HEK293 (cell line): ENCODE results near the gene KLC1.

Source experiments
- CTCF ChIA-PET: fragments of 350-600 bp; formaldehyde crosslinking; extraction: SDS; loops from one replicate; lab custom pipeline; 2021; ENCODE audit warnings: antibody characterized with exemption; lab: Yijun Ruan, JAX
- POLR2A ChIA-PET: fragments of 300-600 bp; formaldehyde crosslinking; extraction: SDS; loops from one replicate; lab custom pipeline; 2020; ENCODE audit warnings: antibody characterized with exemption, inconsistent platforms; lab: Yijun Ruan, JAX
- H3K27ac ChIP-seq: fragments of 200-500 bp; sonication (Bioruptor generic); 2 replicates; pipeline ENCODE4 v1.5.1; 2014; ENCODE audit warnings: low read depth, low read length, control low read depth, inconsistent platforms; ENCODE audit errors: extremely low read depth
- H3K36me3 ChIP-seq, 2 experiments: fragments of 200-500 bp in 1 of 2; sonication (Bioruptor generic) in 1 of 2; 1 replicate in 1 of 2; 2 replicates in 1 of 2; pipeline ENCODE4 v1.5.1; 2014 to 2017; ENCODE audit warnings: inconsistent platforms in 2 of 2, low read length in 2 of 2; ENCODE audit not compliant: control insufficient read depth in 2 of 2, insufficient read depth in 1 of 2
- H3K4me1 ChIP-seq: fragments of 200-500 bp; sonication (Bioruptor generic); 2 replicates; pipeline ENCODE4 v1.5.1; 2014; ENCODE audit warnings: mild to moderate bottlenecking, low read length, inconsistent platforms; ENCODE audit not compliant: control insufficient read depth, insufficient read depth
- H3K4me3 ChIP-seq: 2 replicates; pipeline ENCODE4 v1.5.1; 2011; ENCODE audit warnings: low read depth, mild to moderate bottlenecking, control low read depth, low read length, moderate library complexity
- H3K9me3 ChIP-seq: fragments of 200-500 bp; sonication (Bioruptor generic); 2 replicates; pipeline ENCODE4 v1.5.1; 2014; ENCODE audit warnings: low read depth, low read length, inconsistent platforms; ENCODE audit not compliant: control insufficient read depth, insufficient read depth
- BCL6B ChIP-seq: fragments of 450-650 bp; formaldehyde crosslinking; IDR thresholded peaks from 2 replicates; pipeline ENCODE4 v1.5.1; 2017; ENCODE audit warnings: missing biosample characterization, missing genetic modification characterization
- HOXC10 ChIP-seq: sonication (generic); formaldehyde crosslinking; IDR thresholded peaks from 2 replicates; pipeline ENCODE4 v1.8.1; 2023; ENCODE audit warnings: mild to moderate bottlenecking, missing genetic modification reagents
- HOXD13 ChIP-seq: sonication (generic); formaldehyde crosslinking; IDR thresholded peaks from 2 replicates; pipeline ENCODE4 v1.8.0; 2022; ENCODE audit warnings: missing genetic modification reagents, borderline replicate concordance
- MEIS1 ChIP-seq: sonication (generic); formaldehyde crosslinking; IDR thresholded peaks from 2 replicates; pipeline ENCODE4 v1.8.1; 2022; ENCODE audit warnings: missing genetic modification reagents, mild to moderate bottlenecking, borderline replicate concordance
- RBAK ChIP-seq: fragments of 450-650 bp; formaldehyde crosslinking; IDR thresholded peaks from 2 replicates; pipeline ENCODE4 v1.5.1; 2016; ENCODE audit warnings: missing biosample characterization, missing genetic modification characterization
- REPIN1 ChIP-seq: fragments of 450-650 bp; formaldehyde crosslinking; IDR thresholded peaks from 2 replicates; pipeline ENCODE4 v1.5.1; 2017; ENCODE audit warnings: missing biosample characterization, missing genetic modification characterization, low read depth
- SP2 ChIP-seq: fragments of 450-650 bp; formaldehyde crosslinking; IDR thresholded peaks from 2 replicates; pipeline ENCODE4 v1.5.1; 2016; ENCODE audit warnings: missing biosample characterization, missing genetic modification characterization
- ZFHX2 ChIP-seq: fragments of 450-650 bp; formaldehyde crosslinking; conservative IDR thresholded peaks from 2 replicates; pipeline ENCODE4 v1.5.1; 2016; ENCODE audit warnings: missing biosample characterization, missing genetic modification characterization
- ZFP41 ChIP-seq: fragments of 450-650 bp; formaldehyde crosslinking; IDR thresholded peaks from 2 replicates; pipeline ENCODE4 v1.5.1; 2016; ENCODE audit warnings: missing biosample characterization, missing genetic modification characterization, borderline replicate concordance
- ZNF10 ChIP-seq: fragments of 450-650 bp; formaldehyde crosslinking; IDR thresholded peaks from 2 replicates; pipeline ENCODE4 v1.5.1; 2017; ENCODE audit warnings: missing biosample characterization, missing genetic modification characterization
- ZNF138 ChIP-seq: fragments of 450-650 bp; formaldehyde crosslinking; IDR thresholded peaks from 2 replicates; pipeline ENCODE4 v1.5.1; 2016; ENCODE audit warnings: missing biosample characterization, missing genetic modification characterization, borderline replicate concordance
- ZNF146 ChIP-seq: fragments of 450-650 bp; formaldehyde crosslinking; IDR thresholded peaks from 2 replicates; pipeline ENCODE4 v1.5.1; 2016; ENCODE audit warnings: missing biosample characterization, missing genetic modification characterization
- ZNF169 ChIP-seq: fragments of 450-650 bp; formaldehyde crosslinking; IDR thresholded peaks from 2 replicates; pipeline ENCODE4 v1.5.1; 2016; ENCODE audit warnings: missing biosample characterization, missing genetic modification characterization
- ZNF211 ChIP-seq: fragments of 450-650 bp; formaldehyde crosslinking; IDR thresholded peaks from 2 replicates; pipeline ENCODE4 v1.5.1; 2016; ENCODE audit warnings: low read depth, missing biosample characterization, missing genetic modification characterization
- ZNF292 ChIP-seq: fragments of 450-650 bp; formaldehyde crosslinking; IDR thresholded peaks from 2 replicates; pipeline ENCODE4 v1.5.1; 2016; ENCODE audit warnings: low read depth, missing biosample characterization, missing genetic modification characterization, borderline replicate concordance
- ZNF354C ChIP-seq: fragments of 450-650 bp; formaldehyde crosslinking; IDR thresholded peaks from 2 replicates; pipeline ENCODE4 v1.5.1; 2016; ENCODE audit warnings: missing biosample characterization, missing genetic modification characterization, low read depth, borderline replicate concordance
- ZNF394 ChIP-seq: fragments of 450-650 bp; formaldehyde crosslinking; IDR thresholded peaks from 2 replicates; pipeline ENCODE4 v1.5.1; 2016; ENCODE audit warnings: missing biosample characterization, missing genetic modification characterization, mild to moderate bottlenecking, moderate library complexity, borderline replicate concordance
- ZNF501 ChIP-seq: fragments of 450-650 bp; formaldehyde crosslinking; IDR thresholded peaks from 2 replicates; pipeline ENCODE4 v1.5.1; 2016; ENCODE audit warnings: missing biosample characterization, missing genetic modification characterization
- ZNF513 ChIP-seq: fragments of 450-650 bp; IDR thresholded peaks from 2 replicates; pipeline ENCODE4 v1.5.1; 2018; ENCODE audit warnings: missing biosample characterization, missing genetic modification characterization
- ZNF558 ChIP-seq: fragments of 450-650 bp; formaldehyde crosslinking; IDR thresholded peaks from 2 replicates; pipeline ENCODE4 v1.5.1; 2016; ENCODE audit warnings: missing biosample characterization, missing genetic modification characterization
- ZNF580 ChIP-seq: fragments of 450-650 bp; formaldehyde crosslinking; IDR thresholded peaks from 2 replicates; pipeline ENCODE4 v1.5.1; 2016; ENCODE audit warnings: missing biosample characterization, missing genetic modification characterization
- ZNF596 ChIP-seq: fragments of 450-650 bp; IDR thresholded peaks from 2 replicates; pipeline ENCODE4 v1.5.0; 2018; ENCODE audit warnings: missing biosample characterization, mild to moderate bottlenecking, missing genetic modification characterization, moderate library complexity
- ZNF600 ChIP-seq: fragments of 450-650 bp; formaldehyde crosslinking; IDR thresholded peaks from 2 replicates; pipeline ENCODE4 v1.5.1; 2016; ENCODE audit warnings: missing biosample characterization, missing genetic modification characterization
- ZNF792 ChIP-seq: fragments of 450-650 bp; formaldehyde crosslinking; IDR thresholded peaks from 2 replicates; pipeline ENCODE4 v1.5.1; 2016; ENCODE audit warnings: missing biosample characterization, missing genetic modification characterization
- ZSCAN30 ChIP-seq: fragments of 450-650 bp; IDR thresholded peaks from 2 replicates; pipeline ENCODE4 v1.5.1; 2018; ENCODE audit warnings: missing biosample characterization, mild to moderate bottlenecking, missing genetic modification characterization, moderate library complexity
- TF ChIP-seq, protein P1 (sequence below): fragments of 450-650 bp; formaldehyde crosslinking; IDR thresholded peaks from 2 replicates; pipeline ENCODE4 v1.5.1; 2017; ENCODE audit warnings: missing biosample characterization, missing genetic modification characterization
- TF ChIP-seq, protein P2 (sequence below): sonication (generic); formaldehyde crosslinking; IDR thresholded peaks from 2 replicates; pipeline ENCODE4 v1.8.1; 2022; ENCODE audit warnings: mild to moderate bottlenecking, moderate library complexity, missing genetic modification reagents

The KLC1 gene

DNA sequence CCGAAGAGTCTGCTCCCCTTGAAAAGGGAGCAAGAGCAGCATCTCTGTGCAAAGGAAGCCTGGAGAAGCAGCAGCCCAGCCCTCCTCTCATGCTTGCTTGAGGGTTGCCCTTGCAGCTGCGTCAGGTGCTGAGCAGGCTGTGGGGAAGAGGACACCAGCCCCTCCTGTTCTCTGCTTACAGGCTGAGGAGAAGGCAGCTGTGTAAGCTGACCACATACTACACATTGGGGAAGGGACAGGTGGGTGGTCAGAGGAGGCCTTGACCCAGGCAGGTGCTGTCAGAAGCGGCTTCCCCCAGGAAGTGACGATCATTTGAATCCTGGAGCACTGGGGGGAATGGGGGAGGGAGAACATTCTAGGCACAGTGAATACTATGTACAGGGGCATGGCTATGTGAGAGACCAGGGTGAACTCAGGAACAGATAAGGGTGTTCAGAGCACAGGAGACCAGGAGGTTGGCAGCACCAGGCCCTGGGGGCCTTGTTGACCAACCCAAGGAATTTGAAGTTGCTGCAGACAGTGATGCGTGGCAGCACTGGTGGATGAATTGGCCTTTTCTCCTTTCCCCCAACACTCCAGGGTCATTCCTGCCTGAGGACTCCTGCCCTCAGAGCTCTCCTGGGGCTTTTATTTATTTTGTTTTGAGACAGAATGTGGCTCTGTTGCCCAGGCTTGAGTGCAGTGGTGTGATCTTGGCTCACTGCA is 2.7 kb upstream of the KLC1 start:
- POLR2A ChIA-PET = interaction anchor here (0.6 kb wide), 1 partner anchor 817 kb away, joined by 3 read pairs; no protein-coding TSS in a partner anchor
- Histone ChIP-seq H3K36me3 (no peaks in the 10 kb centered on the region), H3K9me3 (no peaks in the 10 kb centered on the region), H3K4me3 (no peak overlapping the region), H3K4me1 (peaks cover 3% of the 10 kb centered on the region), H3K27ac (no peak overlapping the region)
- CTCF ChIA-PET = interaction anchor here (0.6 kb wide), 1 partner anchor 103 kb away, joined by 3 read pairs; no protein-coding TSS in a partner anchor
- TF ChIP-seq ZNF558 (no peak), ZNF354C (tag by site-specific recombination) (no peak), ZNF394 (no peak), ZNF501 (tag by site-specific recombination) (no peak), ZFHX2 (tag by site-specific recombination) (no peak), HOXD13 (CRISPR knock-in tag) (no peak), ZNF596 (tag by site-specific recombination) (no peak), RBAK (tag by site-specific recombination) (no peak)
- TF ChIP-seq, protein P1, sequence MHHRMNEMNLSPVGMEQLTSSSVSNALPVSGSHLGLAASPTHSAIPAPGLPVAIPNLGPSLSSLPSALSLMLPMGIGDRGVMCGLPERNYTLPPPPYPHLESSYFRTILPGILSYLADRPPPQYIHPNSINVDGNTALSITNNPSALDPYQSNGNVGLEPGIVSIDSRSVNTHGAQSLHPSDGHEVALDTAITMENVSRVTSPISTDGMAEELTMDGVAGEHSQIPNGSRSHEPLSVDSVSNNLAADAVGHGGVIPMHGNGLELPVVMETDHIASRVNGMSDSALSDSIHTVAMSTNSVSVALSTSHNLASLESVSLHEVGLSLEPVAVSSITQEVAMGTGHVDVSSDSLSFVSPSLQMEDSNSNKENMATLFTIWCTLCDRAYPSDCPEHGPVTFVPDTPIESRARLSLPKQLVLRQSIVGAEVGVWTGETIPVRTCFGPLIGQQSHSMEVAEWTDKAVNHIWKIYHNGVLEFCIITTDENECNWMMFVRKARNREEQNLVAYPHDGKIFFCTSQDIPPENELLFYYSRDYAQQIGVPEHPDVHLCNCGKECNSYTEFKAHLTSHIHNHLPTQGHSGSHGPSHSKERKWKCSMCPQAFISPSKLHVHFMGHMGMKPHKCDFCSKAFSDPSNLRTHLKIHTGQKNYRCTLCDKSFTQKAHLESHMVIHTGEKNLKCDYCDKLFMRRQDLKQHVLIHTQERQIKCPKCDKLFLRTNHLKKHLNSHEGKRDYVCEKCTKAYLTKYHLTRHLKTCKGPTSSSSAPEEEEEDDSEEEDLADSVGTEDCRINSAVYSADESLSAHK (tag by site-specific recombination) = no peak

- H3K27ac ChIP-seq = no peak overlapping the region
- POLR2A ChIA-PET = no interaction called here
- no peak overlapping the region for H3K4me3 ChIP-seq
- TF ChIP-seq ZNF211 = no peak
- no peak for TF ChIP-seq ZNF580 (tag by site-specific recombination)
- no peak for TF ChIP-seq ZNF292 (tag by site-specific recombination)
- TF ChIP-seq ZNF792 (tag by site-specific recombination) = no peak
- TF ChIP-seq ZNF600 (tag by site-specific recombination) = no peak
- no peak for TF ChIP-seq HOXC10 (CRISPR knock-in tag)
- TF ChIP-seq ZSCAN30 = no peak
- no peak for TF ChIP-seq ZNF138 (tag by site-specific recombination)
- TF ChIP-seq ZNF10 (tag by site-specific recombination) = 0 out of 2 replicates have a peak, but pooled peaks have one; percentile 23
- no peak for TF ChIP-seq ZNF558
- no peak for TF ChIP-seq MEIS1
- TF ChIP-seq BCL6B (tag by site-specific recombination) = peak; percentile 53; the same call in 1 of the 2 replicates
- TF ChIP-seq ZNF513 (tag by site-specific recombination) = no peak
- no peak for TF ChIP-seq ZFP41 (tag by site-specific recombination)
- TF ChIP-seq SP2 (tag by site-specific recombination) = no peak
- TF ChIP-seq, protein P2, sequence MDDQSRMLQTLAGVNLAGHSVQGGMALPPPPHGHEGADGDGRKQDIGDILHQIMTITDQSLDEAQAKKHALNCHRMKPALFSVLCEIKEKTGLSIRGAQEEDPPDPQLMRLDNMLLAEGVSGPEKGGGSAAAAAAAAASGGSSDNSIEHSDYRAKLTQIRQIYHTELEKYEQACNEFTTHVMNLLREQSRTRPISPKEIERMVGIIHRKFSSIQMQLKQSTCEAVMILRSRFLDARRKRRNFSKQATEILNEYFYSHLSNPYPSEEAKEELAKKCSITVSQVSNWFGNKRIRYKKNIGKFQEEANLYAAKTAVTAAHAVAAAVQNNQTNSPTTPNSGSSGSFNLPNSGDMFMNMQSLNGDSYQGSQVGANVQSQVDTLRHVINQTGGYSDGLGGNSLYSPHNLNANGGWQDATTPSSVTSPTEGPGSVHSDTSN (CRISPR knock-in tag) = no peak
- no peak for TF ChIP-seq REPIN1 (tag by site-specific recombination)
- TF ChIP-seq ZNF146 (tag by site-specific recombination) = no peak
- TF ChIP-seq ZNF169 (tag by site-specific recombination) = no peak
Measured at GRCh38 chr14:103627073-103628025, 1.7 kb upstream of the KLC1 start.

More at GRCh38 chr14:103627073-103628025, 1.7 kb upstream of the KLC1 start:
- H3K4me1 ChIP-seq = peaks cover 3% of the 10 kb centered on the region
- CTCF ChIA-PET = no interaction called here
- no peaks in the 10 kb centered on the region; a peak in 1 of 3 replicates for H3K36me3 ChIP-seq
- H3K9me3 ChIP-seq = no peaks in the 10 kb centered on the region
